Tongue (tissue), 2 donors: Measurements from ENCODE around the gene BIRC2. TPM values are rescaled to one million over a fixed set of nuclear protein-coding genes. Genes with fewer than 3 reads are reported as not detected.
"Not testable (repeated sequence)": the region's sequence is repeated elsewhere in the genome, so short reads cannot be mapped to it uniquely, and the experiment has no call there.

Experiments
- DNase-seq: peaks from one replicate; pipeline ENCODE4 v3.0.0-alpha.2; 2015
- total RNA-seq: library from RNA; depleted of rRNA; stranded (reverse); fragments of >200 nt; gene quantifications from one replicate; pipeline ENCODE4 v1.2.3, GENCODE V29; 2014

Gene BIRC2
- total RNA-seq, 1 donor from 2014 or later, result 71.7 TPM

DNA sequence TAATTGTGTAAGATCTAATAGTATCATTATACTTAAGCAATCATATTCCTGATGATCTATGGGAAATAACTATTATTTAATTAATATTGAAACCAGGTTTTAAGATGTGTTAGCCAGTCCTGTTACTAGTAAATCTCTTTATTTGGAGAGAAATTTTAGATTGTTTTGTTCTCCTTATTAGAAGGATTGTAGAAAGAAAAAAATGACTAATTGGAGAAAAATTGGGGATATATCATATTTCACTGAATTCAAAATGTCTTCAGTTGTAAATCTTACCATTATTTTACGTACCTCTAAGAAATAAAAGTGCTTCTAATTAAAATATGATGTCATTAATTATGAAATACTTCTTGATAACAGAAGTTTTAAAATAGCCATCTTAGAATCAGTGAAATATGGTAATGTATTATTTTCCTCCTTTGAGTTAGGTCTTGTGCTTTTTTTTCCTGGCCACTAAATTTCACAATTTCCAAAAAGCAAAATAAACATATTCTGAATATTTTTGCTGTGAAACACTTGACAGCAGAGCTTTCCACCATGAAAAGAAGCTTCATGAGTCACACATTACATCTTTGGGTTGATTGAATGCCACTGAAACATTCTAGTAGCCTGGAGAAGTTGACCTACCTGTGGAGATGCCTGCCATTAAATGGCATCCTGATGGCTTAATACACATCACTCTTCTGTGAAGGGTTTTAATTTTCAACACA is 23.3 kb upstream of the BIRC2 start:
- no peak for DNase-seq

DNA sequence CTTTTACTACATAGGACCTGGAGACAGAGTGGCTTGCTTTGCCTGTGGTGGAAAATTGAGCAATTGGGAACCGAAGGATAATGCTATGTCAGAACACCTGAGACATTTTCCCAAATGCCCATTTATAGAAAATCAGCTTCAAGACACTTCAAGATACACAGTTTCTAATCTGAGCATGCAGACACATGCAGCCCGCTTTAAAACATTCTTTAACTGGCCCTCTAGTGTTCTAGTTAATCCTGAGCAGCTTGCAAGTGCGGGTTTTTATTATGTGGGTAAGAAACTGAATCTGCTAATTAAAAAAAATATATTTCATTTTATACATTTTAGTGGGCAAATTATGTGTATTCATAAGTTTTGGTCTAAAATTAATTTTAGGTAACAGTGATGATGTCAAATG is 21.9 kb upstream of the BIRC2 start:
- DNase-seq, result no peak

DNA sequence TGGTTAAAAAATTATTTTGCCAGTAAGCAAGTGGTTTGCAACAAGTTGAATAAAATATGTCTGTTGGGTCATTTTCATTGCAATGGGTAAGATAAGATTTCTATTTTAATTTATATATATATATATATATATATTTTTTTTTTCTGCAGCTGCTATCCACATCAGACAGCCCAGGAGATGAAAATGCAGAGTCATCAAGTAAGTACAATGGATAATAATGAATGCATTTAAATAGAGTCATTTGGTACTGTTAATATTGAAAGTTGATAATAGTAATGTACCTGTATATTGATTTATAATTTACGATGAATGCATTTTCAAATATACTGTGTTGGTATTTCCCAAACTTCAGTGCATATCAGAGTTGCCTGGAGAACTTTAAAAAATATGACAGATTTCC is 18.3 kb upstream of the BIRC2 start:
- DNase-seq, result no peak

DNA sequence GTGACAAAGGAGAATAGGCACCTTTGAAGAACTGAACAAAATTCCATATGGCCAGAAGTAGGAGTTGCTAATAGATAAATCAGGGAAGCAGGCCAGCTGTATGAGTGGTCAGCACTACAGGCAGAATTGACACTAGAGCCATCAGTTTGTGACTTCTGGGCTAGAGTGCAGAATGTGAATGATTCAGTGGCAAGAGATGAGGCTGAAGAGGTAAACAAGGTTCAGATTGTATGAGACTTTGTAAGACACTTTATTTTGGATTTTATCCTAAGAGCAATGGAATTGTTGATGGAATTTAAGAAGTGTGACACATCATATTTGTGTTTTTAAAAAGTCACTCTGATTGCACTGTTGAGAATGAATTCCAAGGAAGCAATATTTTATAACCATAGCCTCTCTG is 16.8 kb upstream of the BIRC2 start:
- no peak for DNase-seq

DNA sequence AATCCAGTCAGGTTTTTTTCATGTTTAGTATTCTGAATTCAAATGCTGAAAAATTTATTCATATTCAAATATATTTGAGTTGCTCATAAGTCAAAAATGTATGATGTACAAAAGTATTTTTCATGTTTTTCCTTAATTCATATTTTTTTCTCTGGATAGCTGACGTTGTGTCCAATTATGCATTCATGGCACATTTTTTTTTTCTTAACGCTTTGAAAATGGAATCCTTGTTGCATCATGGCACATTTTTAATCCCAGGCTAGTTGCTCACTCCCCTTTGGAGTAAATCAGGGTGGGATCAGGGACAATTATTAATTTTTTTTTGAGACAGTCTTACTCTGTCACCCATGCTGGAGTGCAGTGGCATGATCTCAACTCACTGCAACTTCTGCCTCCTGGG is 15.7 kb upstream of the BIRC2 start:
- DNase-seq, result no peak

DNA sequence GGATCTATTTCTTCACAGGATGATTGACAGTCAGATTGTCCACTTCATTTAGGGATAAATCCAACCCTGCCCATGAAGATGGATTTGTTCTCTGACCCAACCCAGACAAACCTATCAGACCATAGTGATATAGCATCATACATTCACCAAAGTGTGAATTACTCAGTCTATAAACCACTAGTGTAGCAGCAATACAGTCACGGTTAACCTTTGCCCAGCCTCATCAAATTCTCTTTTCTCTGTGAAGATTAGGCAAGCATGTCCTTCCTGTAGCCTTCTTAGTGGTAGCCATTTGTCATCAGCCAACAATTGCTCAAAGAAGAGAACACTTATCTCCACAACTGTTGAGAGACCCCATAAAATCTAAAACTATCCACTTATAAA is 14.4 kb upstream of the BIRC2 start:
- no peak for DNase-seq

DNA sequence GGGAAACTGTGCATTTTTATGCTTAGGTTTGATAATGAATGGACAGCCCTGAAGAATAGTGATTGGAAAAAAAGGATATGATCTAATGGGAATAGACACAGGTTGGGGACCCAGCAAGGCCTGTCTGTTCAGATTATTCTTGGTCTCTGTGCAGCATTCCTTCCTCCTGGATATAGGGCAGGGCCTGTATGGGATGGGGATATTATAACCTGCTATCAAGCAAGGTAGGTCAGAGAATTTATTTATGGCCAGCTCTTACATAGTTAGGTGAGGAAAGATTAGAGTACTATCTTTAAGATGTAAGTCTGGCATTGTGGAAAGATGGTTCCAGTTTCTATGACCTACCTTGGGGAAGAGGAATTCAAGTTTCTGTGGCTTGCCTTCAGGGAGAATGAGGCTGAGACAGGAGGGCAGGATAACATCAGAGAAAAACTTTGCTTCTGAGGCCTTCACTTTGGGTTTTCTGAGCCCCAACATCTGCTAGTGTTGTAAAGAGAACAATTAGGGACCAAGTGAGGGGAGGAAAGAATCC is 8.5 kb upstream of the BIRC2 start:
- DNase-seq, result no peak

DNA sequence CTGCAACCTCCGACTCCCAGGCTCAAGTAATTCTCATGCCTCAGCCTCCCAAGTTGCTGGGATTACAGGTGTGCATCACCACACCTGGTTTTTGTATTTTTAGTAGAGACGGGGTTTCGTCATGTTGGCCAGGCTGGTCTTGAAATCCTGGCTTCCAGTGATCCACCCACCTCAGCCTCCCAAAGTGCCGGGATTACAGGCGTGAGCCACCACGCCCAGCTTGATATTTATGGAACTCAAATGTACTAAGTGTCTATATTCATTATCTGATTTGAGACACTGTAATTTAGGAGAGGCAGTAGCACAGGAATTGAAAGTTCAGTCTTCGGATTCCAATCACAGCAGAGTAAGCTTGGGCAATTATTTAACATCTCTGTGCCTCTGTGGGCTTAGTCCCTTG is 5.7 kb upstream of the BIRC2 start:
- DNase-seq, result not testable (repeated sequence)

DNA sequence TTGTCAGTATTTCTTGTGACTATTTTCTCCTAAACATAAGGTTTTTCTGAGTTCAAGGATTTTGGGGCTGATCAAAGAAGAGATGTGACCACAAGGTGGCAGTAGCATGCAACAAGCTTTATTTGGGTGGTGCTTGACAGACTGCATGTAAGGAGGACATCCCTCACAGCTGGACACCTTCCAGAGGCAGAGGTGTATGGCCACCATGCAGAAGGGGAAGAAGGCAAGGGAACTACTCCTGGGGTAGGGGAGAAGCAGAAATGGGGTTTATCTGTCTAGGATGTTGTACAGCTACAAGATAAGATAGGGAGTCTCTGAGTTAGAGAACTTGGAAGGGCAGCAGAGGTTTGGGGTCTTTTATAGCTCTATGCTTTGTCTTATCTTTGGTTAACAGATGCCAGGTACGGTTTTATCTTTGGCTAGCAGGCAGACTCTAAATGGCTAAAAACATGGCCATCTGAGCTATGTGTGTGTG is 5.1 kb upstream of the BIRC2 start:
- peak; percentile 91 for DNase-seq

DNA sequence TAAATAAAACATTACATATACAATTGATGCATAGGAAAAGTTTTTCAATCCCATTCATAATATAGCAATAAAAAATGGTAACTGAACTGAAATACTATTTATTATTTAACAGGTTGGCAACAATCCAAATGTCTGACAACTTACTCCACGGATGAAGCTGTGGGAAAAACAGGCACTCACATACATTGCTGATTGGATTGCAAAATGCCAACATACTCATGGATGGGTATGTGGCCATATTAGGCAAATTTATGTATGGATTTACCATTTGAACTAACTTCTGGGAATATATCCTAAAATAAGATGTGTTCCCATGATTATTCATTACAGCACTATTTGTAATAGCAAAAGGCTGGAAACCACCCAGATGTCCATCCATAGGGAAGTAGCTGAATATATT is 3.2 kb upstream of the BIRC2 start:
- no peak for DNase-seq

DNA sequence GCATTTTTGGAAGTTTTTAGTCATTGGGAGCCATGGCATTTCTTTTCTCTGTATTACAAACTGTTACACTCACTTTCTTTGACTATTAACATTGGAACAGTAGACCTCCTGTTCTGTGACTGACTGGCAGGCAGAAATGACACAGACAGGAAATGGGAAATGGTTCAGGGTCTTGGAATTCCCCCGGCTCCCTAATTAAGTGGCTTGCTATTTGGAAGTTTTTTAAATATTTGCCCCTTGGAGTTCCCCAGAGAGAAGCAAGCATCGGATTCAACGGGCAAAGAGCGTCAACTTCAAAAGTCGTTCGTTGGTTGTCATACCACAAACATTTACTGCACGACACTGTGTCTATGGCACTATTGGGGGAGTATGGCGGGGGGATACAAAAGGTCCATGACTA is 1.1 kb upstream of the BIRC2 start:
- DNase-seq, result peak; percentile 43

DNA sequence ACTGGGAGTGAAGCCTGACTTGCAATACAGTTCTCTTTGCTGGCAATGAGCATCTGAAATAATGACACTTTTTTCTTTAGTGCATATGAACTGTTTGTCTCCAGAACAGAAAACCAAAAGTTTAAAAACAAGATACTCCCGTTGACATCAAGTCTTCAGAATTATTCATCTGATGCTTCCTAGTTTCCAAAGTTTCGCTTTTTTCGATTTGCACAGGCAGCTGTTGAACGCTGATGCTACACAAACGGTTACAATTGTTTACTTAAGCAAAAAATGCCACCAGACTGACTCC is 612 bp upstream of the BIRC2 start:
- no peak for DNase-seq

DNA sequence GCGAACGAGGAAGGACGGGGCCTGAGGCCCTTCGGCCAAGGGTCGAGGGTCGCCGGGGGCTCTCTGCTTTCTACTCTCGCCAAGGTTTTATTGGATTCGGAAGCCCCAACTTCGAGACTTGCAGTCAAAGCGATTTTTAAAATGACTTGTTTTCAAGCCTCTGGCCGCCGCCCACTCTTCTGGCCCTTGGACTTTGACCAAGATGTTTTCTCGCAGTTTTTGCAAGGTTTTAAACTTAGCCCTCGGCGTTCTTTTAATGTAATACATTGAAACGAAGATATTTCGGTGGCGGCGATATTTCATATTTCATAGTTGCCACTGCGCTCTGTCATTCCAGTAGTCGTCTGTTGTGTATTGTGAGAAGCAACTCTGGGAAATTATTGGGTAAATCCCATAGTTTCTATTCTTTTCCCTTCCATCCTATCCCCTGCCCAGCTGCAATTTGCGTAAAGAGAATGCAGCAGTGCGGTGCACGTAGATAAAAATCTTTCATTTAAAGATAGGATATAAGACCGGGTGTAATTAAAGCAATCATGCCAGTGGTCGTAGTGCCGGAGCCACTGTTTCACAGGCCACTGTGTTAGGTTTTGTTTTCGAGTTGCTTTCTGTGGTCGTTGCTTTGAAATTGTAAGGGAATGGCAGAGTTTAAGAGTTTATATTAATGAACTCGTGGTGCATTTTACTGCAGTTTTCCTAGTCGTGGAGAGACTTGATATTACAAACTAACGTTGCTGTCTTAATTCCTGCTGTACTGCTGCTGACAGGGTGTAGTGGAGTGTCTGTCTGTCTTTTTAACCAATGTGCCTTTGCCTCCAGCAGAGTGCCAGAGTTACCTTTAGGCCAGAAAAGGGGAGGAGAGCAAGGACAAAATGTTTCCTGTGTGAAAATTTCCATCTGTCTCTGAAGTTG is 702 bp downstream of the BIRC2 start:
- peak; percentile 70 for DNase-seq

DNA sequence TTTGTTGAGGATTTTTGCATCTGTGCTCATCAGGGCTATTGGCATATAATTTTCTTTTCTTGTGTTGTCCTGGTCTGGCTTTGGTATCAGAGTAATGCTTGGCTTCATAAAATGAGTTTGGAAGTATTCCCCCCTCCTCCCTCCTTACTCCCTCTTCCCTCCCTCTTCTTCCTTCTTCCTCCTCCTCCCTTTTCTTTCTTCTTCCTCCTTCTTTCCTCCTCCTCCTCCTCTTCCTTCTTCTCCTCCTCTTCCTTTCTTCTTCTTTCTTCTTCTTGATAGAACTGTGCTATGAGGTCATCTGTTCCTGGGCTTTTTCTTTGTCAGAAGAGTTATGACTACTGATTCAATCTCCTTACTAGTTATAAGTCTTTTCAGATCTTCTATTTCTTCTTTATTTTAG is 10.1 kb downstream of the BIRC2 start:
- DNase-seq, result no peak

DNA sequence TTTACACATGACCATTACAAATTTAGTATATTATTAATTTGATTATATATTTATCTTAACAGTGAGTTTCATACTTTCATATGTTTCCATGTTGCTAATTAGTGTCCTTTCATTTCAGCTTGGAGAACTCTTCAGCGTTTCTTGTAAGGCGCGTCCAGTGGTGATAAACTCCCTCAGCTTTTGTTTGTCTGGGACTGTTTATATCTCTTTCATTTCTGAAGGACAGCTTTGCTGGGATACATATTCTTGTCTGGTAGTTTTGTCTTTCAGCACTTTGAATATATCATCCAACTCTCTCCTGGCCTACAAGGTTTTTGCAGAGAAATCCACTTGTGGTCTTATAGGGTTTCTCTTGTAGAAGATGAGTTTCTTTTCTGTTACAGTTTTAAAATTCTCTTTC is 12.4 kb downstream of the BIRC2 start:
- DNase-seq, result no peak

DNA sequence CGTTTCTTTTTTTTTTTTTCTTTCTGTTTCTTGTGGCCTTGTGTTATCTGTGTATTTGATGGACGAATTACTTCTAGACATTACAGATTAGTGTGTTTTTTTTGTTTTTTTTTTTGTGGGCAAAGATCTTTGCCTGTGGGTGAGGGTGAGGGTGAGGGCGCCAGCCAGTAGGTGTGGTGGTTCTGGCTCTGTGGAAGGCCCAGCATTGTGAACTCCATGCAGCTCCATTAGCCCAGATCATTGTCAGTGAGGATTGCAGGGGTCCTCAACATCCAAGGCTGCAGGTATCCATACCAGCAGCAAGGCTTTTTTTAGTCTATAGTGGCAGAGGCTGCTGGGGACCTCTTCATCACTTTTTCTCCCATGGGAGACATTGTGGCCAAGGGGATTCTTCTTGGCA is 13.7 kb downstream of the BIRC2 start:
- no peak for DNase-seq

DNA sequence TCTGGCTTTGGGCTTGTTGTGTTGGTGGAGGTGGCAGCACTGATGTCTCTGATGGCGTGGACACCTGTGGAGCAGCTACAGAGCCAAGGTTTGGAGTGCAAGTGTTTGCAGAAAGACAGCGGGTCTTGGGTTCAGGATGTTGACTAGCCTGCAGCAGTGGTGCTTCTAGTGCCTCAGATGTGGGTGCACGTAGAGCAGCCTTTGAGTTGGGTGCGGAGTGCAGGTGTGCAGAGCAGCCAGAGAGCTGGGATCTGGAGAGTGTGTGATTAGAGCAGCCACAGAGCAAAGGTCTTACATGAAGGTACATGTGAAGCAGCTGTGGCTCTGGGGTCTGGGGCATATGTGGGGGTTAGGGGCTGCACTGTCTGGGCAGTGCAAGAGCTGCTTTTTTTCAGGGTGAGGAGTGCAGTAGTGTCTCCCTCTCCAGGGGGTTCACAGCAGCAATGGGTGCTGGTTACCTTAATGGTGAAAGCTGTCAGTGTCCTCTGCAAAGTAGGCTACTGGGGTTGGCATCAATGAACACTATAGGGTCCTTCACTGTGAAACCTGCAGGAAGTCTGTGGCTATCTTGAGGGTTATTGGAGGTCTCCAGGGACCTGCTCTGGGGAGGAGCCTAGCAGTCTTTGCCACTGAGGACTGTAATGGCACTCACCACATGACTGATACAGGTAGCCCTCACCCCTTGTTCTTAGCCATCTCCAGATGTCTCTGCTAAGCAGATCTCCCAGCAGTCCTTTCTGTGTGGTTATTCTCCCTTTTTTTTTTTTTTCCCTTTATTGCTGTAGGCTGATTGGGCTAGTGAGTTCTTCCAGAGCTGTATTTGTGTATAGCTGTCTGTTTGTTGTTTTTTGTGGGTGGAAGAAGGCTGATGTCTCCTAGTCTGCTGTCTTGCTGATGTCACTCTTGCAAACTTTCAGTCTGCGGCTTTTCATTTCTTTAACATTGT is 14.3 kb downstream of the BIRC2 start:
- no peak for DNase-seq

DNA sequence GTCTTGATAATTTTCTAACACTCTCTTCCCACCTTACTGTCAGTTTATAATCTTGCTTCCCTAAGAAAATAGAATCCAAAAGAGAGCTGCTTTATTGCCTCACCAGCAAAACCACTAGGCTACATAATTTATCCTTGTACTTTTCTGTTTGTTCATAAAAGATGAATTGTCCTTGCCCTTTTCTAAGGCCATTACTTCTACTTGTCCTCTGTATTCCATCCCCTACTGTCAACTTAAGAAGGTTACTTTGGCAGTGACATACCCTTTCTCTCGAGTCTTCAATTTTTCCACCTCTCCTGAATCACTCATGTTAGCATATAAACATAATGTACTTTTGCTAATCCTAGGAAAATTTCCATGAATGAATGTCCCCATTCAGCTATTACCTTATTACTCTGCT is 18.0 kb downstream of the BIRC2 start:
- DNase-seq, result no peak

DNA sequence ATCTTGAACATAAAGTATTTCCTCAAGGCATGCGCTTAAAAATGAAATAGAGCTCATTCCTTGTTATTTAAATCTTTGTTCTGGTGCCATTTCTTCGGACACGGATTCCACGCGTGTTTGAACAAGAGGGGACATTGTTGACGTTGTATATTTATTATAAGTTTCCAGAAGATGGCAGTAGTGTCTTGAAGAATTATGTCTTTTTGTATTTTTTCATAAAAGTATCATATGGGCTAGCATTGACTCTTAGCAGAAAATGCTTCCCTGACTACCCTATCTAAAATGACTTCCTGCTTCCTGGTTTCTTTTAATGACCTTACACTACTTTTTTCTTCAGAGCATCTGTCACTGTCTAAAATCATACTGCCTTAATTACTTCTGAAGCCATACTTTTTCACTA is 20.4 kb downstream of the BIRC2 start:
- DNase-seq, result peak; percentile 48

DNA sequence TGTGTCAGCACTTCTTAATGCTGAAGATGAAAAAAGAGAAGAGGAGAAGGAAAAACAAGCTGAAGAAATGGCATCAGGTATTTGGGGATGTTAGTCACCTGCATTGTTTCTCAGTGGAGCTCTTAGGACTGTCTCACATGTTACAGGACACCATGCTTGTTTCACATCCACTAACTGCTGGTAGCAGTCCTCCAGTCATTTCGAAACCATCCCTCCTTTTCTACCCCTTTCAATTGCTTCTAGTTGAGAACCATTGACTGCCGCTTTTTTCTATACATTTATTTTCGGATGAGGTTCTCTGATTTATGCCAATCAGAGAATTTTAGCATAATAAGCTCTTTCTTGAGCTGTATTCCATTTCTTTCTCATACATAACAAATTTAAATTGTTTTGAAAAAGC is 21.5 kb downstream of the BIRC2 start:
- no peak for DNase-seq

DNA sequence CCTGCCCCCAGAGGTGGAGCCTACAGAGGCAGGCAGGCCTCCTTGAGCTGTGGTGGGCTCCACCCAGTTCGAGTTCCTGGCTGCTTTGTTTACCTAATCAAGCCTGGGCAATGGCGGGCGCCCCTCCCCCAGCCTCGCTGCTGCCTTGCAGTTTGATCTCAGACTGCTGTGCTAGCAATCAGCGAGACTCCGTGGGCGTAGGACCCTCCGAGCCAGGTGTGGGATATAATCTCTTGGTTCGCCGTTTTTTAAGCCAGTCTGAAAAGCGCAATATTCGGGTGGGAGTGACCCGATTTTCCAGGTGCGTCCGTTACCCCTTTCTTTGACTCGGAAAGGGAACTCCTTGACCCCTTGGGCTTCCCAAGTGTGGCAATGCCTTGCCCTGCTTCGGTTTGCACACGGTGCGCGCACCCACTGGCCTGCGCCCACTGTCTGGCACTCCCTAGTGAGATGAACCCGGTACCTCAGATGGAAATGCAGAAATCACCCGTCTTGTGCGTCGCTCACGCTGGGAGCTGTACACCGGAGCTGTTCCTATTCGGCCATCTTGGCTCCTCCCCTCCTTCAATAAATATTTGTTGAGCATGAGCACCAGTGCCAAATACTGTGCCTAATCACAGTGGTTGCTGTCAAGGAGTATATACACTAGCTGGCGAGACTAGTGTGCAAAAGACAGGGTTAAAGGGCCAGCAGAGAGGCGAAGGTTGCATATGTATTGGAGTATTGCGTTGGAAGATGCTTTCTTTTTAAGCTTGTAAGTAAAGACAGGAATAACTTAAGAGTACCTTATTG is 27.8 kb downstream of the BIRC2 start:
- not testable (repeated sequence) for DNase-seq
